Muscle of arm (tissue), 12 donors: ENCODE data around the gene PRKG1. TPM values are rescaled to one million over a fixed set of nuclear protein-coding genes. Genes with fewer than 3 reads are reported as not detected.
"Not testable (repeated sequence)": the region's sequence is repeated elsewhere in the genome, so short reads cannot be mapped to it uniquely, and the experiment has no call there.

ENCODE experiments used
- DNase-seq: peaks from one replicate; pipeline ENCODE4 v3.0.0-alpha.2; 2013
- polyA plus RNA-seq, 12 donors: library from polyadenylated mRNA; unstranded; fragments of 120-200 nt; gene quantifications; one replicate each; pipeline ENCODE4 v1.2.1, GENCODE V29; 2013; ENCODE audit not compliant: insufficient read length in 12 of 12

Gene PRKG1
- polyA plus RNA-seq, 12 donors, result 26.8 to 335 (median 50.4) TPM

DNA sequence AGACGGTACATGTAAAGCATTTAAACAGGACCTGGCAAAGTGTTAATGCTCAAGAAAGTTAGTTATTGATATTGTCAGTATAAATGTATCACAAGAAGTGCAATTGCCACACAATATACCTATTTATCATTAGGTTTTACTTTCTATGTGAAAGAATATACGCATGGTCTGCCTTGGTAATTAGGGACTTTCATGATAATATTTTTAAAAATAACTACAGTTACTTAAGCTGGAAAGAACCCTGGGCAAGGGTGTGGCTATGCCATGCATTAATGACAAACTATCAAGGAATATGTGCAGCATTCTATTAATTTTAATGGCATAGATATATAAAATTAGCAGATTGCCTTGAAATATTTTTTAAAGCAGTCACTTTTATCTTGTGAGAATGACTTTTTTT, 433.9 kb downstream of the PRKG1 start:
- no peak for DNase-seq

DNA sequence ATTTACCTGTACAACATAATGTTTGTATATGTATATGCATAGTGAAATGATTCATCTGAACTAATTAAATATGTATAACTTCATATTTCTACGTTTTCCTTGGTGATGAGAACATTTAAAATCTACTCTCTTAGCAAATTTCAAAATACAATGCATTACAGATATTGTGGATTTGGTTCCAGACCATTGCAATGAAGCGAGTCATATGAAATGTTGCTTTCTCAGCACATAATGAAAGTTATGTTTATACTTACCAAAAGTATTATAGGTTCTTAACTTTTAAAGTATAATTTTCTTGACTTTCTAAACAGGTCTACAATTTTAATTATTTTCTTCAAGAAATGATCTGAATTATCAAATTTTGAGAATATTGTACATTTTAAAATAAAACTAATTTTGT, 435.9 kb downstream of the PRKG1 start:
- DNase-seq, result no peak

- DNase-seq, result no peak
Measured at GRCh38 chr10:51521605-51522004, 447.3 kb downstream of the PRKG1 start.

- no peak for DNase-seq
Measured at GRCh38 chr10:51522858-51523257, 448.6 kb downstream of the PRKG1 start.

GRCh38 chr10:51523440-51523839, 449.2 kb downstream of the PRKG1 start:
- no peak for DNase-seq

DNA sequence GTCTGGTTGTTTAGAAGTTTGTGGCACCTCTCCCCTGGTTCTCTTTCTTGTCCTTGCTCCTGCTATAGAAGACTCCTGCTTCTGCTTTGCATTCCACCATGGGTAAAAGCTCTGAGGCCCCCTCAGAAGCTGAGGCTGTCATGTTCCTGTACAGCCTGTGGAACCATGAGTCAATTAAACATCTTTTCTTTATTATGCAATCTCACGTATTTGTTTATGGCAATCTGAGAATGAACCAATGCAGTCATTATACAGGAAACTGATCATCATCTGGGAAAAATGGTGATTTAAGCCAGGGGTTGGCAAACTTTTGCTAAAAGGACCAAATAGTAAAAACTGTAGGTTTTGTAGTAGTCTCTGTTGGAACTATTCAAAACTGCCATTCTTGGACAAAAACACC, 449.8 kb downstream of the PRKG1 start:
- no peak for DNase-seq

DNA sequence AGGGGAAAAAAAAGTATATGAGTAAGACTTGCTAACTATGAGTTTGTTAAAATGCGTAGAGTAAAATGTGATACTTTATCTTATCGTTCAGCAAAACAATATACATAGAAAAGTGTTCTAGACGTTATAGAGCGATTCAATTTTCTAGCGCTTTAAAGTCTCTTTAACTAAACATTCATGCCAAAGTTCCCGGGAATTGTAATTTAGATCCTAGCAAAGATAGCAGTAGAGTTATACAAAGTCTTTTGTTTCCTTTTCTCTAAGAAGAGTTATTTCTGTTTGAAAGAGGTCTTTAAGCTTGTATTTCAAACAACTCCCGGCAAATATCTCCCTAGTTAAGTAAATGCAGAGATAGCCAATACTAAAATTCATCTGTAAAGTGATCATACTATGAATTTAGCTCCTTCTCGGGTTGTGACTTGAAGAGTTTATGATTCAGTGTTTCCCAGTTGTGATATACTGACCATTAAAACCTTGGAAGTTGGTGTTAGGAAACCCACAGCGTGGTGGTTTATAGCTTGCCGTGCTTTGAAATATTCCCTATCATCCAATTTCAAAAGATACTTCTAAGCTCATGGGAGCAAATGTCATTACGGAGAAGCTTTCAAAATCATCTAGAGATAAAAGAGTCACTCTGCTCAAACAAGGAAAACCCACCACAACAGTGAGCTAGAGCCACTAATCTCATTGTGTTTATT, 453.4 kb downstream of the PRKG1 start:
- DNase-seq, result no peak

DNA sequence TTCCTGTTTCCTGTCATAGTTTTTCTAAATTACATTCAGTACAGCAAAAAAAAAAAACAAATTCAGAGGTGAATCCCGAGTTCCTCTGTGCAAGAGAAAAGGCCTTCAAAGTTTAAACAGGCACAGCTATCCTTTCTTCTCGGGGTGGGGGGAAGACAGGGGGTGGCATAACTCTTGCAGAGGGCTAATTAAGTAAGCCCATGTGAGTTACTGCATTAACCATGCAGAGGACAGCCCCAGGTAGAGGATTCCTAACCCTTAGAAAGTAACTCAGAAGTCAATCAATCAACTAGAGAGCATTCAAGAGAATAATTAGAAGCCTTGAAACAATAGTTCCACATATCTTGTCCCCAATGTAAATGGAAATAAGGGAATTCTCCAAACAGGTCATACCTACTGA, 454.2 kb downstream of the PRKG1 start:
- no peak for DNase-seq

GRCh38 chr10:51530541-51530940, 456.3 kb downstream of the PRKG1 start:
- peak; percentile 55 for DNase-seq

GRCh38 chr10:51532044-51532443, 457.8 kb downstream of the PRKG1 start:
- no peak for DNase-seq

DNA sequence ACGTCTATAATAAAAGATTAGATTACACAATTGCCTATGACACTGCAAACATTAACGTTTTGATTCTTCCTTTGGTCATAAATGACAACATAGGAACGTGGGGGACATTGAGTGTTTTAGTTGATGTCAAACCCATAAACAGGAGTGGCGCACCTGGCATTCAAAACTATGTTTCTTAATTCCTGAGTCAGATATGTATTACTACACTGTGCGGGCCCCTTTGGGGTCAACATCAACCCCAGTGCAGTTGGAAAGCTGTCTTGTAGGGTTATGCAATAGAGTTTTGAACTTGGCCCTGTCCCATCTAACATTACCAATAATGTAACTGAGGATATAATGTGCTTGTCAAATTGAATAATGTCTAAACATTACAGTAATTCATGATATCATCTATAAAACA, 468.6 kb downstream of the PRKG1 start:
- DNase-seq, result no peak

DNA sequence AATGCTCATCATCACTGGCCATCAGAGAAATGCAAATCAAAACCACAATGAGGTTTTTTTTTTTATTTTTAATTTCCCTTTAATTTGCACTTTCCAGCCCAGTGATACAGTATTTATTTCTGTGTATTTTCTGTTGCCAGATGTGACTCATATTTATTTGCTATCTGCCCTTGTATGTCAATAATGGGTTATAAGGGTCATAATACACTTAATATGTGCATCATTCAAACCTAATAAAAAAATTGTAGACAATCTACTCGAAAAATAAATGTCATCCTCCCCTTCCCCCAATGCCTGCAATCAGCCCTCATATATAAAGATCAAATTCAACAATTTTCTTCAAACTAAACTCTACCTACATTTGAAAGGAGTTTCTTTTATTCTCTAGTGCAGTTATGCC, 470.6 kb downstream of the PRKG1 start:
- no peak for DNase-seq

GRCh38 chr10:51547941-51548340, 473.7 kb downstream of the PRKG1 start:
- no peak for DNase-seq

GRCh38 chr10:51552879-51553278, 478.6 kb downstream of the PRKG1 start:
- DNase-seq, result no peak

DNA sequence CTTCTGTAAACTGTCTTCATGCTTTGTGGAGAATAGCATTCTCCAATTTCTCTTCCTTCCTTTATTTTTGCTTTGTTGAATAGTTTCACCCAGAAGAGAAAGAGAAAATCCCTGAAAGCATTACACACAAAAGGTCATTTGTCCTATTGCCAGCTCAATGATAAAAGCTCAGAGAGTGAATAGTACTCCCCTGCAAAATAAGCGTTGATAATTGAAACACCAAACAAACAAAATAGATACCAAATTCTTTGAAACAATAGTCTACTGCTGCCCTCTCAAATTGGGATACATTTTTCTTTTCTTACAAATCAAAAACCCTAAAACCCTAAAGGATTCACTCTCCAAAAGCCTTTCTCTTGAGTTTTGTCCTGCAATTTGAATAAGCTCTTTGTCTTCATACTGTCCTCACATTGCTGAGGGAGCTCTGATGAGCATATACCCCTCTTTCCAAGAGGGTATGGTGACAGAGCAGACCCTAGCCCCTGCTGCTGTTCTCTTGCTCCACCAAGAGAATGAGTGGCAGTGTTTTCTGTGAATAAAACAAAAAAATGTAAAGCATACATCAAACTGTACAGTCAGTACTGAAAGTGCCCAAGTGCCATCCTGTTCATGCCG, 490.7 kb downstream of the PRKG1 start:
- no peak for DNase-seq

DNA sequence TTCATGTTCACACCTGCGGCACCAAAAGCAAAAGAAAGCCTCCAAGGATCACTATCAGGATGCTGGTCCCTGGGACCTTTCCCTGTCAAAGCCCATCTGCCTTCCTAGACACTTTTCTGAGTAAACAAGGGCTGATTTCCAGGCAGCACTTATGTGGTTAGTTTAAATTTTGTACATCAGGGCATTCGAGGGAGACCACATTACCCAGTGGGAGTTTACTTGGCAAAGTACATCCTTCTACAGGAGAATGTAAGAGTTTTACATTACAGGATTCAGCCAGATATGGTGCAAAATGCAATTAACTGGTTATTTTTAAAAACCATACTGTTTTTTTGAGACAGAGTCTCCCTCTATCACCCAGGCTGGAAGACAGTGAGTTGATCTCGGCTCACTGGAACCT, 493.0 kb downstream of the PRKG1 start:
- DNase-seq, result no peak

DNA sequence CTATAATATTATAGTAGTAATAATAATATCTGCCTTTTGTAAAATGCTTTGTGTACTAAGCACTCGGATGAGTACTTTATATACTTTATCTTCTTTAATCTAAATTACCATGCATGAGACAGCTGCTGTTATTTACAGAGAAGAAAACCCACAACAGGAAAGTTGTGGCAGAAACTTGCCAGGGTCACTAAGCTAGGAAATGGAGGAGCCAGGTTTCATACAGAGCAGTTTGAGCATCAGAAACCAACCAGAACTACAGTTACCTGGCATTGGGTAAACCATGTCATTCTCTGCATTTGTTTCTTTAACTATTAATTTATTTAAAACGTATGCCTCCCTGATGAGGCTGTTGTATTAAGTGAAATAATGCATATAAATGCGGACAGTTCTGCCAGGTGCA, 495.2 kb downstream of the PRKG1 start:
- DNase-seq, result no peak

- no peak for DNase-seq
Measured at GRCh38 chr10:51574248-51575048, 500.2 kb downstream of the PRKG1 start.

DNA sequence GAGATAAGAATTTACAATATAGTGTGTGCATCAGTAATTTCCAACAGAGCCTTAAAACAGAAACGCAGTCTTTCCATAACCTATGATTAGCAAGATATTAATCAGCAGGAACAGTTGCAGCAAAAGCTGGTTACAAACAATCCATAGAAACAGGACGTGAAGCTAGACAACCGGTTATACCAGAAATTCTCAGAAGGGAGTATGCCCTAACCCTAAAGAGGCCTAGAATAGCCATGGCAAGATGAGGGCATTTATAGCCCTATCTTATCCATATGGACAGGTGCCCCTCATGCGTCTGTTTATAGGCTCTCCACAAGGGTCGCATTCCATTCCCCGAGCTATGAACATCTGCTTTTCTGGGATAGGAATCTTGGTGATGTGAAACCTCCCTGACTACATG, 506.9 kb downstream of the PRKG1 start:
- not testable (repeated sequence) for DNase-seq

DNA sequence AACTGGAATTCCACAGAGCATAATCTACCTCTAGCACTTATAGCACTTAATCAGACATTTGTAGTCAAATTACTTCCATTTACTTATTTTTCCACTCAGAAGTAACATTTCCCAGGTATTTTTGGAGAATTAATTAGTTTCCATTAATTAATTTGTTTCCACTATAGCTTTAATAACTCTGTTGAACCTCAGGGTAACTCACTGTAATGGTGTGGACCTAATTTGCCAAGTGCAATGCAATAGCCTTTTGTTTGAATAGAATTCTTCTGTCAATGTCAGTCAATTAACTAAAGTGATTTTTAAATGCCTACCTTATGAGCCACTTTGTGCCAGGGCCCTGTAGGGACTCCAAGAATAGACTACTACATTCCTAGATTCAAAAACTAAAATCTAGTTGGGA, 509.7 kb downstream of the PRKG1 start:
- DNase-seq, result no peak

- no peak for DNase-seq
Measured at GRCh38 chr10:51585742-51586141, 511.5 kb downstream of the PRKG1 start.

- no peak for DNase-seq
Measured at GRCh38 chr10:51588984-51589383, 514.7 kb downstream of the PRKG1 start.

- DNase-seq, result no peak
Measured at GRCh38 chr10:51590818-51591217, 516.5 kb downstream of the PRKG1 start.
